Stimulated activated CD4-positive, alpha-beta T cell treated with anti-CD3 and anti-CD28 coated beads, Interleukin-1b, Interleukin-23, amount 100 ng/mL, for 24 hours (primary cell): Measurements from ENCODE around the gene ACSL1.

Experiments used
- DNase-seq, 4 experiments: peaks; one replicate each; pipeline ENCODE4 v3.0.0-alpha.2; 2020; ENCODE audit warnings: low read depth in 4 of 4, low spot score in 1 of 4

Gene ACSL1, protein sequence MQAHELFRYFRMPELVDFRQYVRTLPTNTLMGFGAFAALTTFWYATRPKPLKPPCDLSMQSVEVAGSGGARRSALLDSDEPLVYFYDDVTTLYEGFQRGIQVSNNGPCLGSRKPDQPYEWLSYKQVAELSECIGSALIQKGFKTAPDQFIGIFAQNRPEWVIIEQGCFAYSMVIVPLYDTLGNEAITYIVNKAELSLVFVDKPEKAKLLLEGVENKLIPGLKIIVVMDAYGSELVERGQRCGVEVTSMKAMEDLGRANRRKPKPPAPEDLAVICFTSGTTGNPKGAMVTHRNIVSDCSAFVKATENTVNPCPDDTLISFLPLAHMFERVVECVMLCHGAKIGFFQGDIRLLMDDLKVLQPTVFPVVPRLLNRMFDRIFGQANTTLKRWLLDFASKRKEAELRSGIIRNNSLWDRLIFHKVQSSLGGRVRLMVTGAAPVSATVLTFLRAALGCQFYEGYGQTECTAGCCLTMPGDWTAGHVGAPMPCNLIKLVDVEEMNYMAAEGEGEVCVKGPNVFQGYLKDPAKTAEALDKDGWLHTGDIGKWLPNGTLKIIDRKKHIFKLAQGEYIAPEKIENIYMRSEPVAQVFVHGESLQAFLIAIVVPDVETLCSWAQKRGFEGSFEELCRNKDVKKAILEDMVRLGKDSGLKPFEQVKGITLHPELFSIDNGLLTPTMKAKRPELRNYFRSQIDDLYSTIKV

DNA sequence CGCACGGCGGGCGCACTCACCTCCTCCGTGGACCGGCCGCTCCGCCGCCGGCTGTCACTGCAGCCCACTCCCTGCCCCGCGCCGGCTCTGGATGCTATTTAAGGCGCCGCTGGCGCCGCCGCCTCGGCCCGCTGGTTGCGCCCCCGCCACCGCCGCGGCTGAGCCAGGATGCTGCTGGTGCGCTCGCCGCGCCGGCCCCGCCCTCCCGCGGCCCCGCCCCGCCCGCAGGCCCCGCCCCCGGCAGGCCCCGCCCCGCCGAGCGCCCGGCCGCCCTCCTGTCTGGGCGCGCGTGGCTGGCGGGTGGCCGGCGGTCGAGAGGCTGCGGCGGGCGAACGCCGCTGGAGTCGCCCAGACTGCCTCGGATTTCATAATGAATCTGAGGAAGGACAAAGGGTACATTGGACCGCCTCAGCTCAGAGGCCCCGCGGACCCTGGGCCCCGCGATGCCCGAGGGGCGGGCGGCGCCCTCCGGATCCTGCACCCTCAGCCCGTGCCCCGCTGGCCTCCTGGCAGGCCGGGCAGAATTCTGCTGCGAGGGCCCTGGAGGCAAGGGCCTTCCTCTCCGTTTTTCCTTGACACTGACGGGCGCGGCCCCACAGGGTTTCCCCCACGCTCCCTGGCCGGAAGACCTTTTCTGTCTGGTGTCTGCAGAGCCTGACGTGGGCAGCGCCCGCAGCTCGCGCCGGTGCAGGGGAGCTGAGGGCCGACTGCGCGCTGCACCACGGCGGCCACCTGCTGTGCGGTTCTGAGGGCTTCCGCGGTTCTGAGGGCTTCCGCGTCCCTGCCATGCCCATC lies at the start of gene ACSL1:
TSS of gene ACSL1 (minus strand) at position 73 of the 795 bp plus-strand sequence. CDS start 22,454 bp downstream, outside the sequence.
- peak; percentile 47 to 71 (median 56) for DNase-seq

- no peak for DNase-seq
Measured at GRCh38 chr4:184873054-184873453, 47.3 kb upstream of the ACSL1 start.

DNA sequence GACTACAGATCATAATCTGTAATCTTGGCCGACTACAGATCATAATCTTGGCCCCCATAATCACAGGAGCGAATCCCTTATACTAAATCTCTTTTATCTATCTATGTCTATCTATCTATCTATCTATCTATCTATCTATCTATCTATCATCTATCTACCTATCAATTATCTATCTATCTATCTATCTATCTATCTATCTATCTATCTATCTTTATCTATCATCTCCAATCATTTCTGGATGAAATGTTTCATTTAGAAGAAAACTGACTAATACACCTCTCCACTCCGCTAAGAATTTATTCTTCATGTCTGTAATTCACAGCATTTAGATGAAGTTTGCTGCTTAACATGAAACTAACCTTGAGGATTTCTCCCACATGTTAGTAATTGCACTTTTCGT lies 45.0 kb upstream of the ACSL1 start:
- DNase-seq, result no peak

- no peak for DNase-seq
Measured at GRCh38 chr4:184868623-184869022, 42.9 kb upstream of the ACSL1 start.

GRCh38 chr4:184863916-184864315 lies 38.1 kb upstream of the ACSL1 start:
- no peak for DNase-seq

DNA sequence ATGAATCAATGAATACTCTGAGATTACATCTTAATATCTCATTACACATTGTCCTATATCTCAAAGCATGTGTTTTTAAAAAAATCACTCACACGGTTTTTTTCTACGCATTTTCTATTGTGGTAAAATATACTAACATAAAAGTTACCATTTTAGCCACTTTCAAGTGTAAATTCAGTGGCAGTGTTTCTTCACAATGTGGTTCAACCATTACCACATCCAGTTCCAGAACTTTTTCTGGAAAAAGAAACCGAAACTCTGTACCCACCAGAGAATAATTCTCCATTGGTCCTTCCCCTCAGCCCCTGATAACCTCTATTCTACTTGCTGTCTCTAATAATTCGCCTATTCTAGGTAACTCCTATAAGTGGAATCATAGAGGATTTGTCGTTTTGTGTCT lies 35.3 kb upstream of the ACSL1 start:
- no peak for DNase-seq

GRCh38 chr4:184860018-184860779 lies 34.4 kb upstream of the ACSL1 start:
- DNase-seq, result no peak

- no peak for DNase-seq
Measured at GRCh38 chr4:184857441-184858121, 31.8 kb upstream of the ACSL1 start.

DNA sequence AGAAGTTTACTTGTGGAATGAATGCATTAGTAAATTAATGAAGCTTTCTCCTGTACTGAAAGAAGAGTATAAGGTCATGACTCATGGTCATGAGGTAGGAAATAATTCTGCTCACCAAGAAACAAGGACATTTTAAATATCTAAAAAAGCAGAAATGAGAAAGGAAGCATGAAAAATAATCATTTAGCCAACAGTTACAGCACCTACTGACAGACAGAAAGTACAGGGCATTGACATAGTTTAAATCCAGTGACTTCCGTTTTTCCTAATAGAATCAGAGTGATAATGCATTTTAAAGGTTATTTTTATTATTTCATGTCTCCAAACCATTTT lies 30.5 kb upstream of the ACSL1 start:
- no peak for DNase-seq

DNA sequence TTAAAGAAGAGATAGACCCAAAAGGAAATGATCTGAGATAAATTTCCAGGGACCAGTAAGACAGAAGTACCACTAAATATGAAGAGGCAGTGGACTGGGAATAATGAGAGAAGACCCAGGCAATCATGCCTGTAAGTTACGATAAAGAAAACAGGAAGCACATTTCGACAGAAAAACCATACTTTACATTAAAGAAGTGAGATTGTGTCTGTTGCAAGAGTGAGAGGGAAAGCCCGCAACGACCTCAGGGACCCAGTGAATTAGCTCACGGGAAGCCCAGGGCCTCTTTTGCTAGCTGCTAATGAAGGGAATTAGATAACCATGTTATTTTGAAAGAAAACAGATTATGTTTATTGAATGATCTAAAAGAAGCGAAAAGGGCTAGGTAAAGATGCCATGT lies 28.9 kb upstream of the ACSL1 start:
- DNase-seq, result no peak

- no peak for DNase-seq
Measured at GRCh38 chr4:184853436-184853835, 27.7 kb upstream of the ACSL1 start.

DNA sequence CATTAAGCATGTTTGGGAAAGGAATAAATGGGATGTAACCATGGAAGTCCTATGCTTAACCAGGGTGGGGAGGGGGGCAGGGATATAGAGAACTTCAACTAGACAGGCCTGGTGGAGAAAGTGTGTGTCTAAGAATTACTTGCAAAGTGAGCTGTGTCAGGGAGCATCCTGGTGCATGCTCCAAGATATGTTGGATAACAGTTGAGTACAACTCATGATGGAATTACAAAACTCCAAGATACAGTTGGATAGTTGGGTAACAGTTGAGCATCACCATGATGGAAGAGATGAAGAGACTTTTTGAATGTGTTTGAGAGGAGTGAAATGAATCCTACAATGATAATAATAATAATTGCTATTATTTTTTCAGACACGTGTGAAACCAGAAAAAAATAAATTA lies 26.1 kb upstream of the ACSL1 start:
- DNase-seq, result no peak

GRCh38 chr4:184851200-184851541 lies 25.4 kb upstream of the ACSL1 start:
- no peak for DNase-seq

- no peak for DNase-seq
Measured at GRCh38 chr4:184850431-184851199, 24.8 kb upstream of the ACSL1 start.

DNA sequence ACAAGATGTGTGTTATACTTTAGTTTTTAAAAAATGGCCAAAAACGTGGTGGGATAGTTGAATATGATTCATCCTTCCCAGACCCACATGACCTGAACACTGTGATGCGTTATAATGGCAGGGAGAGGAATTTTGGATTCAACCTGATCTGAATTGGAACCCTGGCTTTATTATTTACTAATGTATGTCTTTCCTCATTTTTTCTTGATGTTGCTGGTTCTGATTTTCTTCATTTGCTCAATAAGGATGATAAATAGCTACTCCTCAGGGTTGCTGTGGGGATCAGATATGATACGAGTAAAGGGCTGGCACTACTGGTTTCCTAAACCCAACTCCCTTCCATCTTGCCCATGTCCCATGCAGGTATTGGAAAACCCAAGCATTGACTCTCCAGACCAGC lies 24.2 kb upstream of the ACSL1 start:
- no peak for DNase-seq

- DNase-seq, result no peak
Measured at GRCh38 chr4:184849185-184849584, 23.4 kb upstream of the ACSL1 start.

GRCh38 chr4:184848510-184848909 lies 22.7 kb upstream of the ACSL1 start:
- no peak for DNase-seq

GRCh38 chr4:184846531-184846930 lies 20.8 kb upstream of the ACSL1 start:
- no peak for DNase-seq

DNA sequence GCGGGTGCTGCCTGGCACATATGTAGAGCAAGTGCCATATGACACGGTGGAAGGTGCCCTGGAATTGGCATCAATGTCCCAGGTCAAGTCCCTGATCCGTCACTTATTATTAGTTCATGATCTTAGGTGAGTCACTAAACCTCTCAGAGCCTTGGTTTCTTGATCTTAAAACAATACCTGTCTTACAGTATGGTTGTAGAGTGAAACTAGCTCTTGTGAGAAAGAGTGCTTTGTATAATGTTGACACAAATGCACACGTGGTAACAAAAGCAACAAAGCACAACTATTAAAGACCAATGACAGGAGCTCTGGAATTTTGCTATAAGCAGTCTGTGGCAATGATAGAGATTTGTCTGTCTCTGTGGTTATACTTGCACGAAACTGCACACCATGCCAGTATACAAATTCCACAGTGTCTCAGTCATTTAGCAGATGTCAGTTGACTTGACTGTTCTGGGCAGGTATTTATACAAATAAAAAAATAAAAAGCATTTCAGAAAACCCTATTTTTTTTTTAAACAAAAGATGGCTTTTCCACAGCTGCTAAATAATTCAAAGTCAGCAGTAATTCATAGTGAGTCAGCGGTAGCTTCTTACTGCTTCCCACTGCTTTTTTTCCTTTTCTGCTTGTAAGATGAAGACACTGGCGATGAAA lies 19.7 kb upstream of the ACSL1 start:
- no peak for DNase-seq
